Colon (tissue), 2 donors: Measurements from ENCODE around the gene TMEM138.

Experiments
- FAIRE-seq: peaks from 2 replicates; lab custom pipeline; 2012; peaks lifted over from hg19 to GRCh38; lab: Jason Lieb, UNC
- donor health status: control.
- donor health status: control.

The TMEM138 gene

DNA sequence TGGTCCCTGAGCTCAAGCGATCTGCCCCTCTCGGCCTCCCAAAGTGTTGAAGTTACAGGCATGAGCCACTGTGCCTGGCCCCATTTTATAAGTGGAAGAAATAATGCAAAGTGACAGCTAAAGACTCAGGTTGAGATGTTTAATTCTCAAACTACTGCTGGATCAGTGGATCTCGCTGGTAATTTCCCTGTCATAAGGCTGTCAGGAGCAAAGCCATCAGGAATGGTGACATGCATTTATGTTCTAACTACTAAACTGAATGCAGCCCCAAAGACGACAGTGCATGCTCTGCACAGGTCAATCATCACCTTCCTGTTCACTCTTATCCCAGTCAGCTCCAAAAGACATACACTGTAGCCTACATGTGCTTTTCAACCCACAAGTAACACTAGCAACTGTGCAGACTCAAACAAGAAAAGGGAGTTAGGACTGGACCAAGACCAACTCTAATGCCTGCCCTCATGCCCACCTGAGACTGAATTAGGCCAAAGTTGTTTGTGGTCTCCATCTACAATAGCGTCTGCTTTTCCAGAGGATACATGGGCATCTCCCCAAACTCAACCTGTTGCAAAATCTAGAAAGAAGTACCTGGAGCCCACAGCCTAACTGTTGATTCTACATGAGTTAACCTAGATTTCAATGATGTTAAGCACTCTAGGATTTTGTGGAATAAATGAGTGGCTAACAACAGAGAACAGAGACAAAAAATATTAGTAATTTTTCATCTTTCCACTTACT is 45.0 kb downstream of the TMEM138 start:
- no peak for FAIRE-seq

- FAIRE-seq: no peak
Measured at GRCh38 chr11:61411589-61411988, 49.4 kb downstream of the TMEM138 start.

DNA sequence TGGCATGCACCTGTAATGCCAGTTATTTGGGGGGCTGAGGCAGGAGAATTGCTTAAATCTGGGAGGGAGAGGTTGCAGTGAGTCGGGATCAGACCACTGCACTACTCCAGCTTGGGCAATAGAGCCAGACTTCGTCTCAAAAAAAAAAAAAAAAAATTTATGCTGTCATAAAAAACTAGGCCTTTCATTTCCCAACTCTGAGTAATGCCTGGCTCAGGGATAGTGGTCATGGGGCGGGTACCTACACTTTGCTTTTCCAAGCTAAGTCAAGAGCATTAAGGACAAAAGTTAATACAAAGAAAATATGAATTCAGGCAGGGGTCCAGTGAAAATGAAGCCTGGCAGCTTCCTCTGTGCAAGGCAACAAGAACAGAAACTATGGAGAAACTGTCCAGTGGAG is 51.3 kb downstream of the TMEM138 start:
- no peak for FAIRE-seq

DNA sequence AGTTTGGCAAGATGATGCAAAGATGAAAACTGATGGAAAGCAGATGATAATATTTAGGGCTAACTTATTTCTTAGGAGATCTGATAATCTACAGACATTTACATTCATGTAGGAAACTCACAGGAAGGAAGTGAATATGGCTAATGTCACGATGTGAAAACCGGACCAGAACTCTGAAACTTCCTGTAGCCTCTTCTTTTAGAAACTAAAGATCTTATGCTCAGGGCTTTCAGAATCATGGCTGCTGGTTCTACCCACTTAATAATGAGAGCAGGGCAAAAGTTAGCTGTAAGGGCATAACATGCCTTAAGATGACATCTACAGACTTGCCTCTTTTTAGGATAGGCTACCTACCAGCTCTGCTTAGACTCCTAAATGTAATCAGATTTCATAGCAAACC is 52.4 kb downstream of the TMEM138 start:
- FAIRE-seq: no peak

- no peak for FAIRE-seq
Measured at GRCh38 chr11:61415381-61415780, 53.2 kb downstream of the TMEM138 start.

GRCh38 chr11:61416941-61417340 is 54.8 kb downstream of the TMEM138 start:
- FAIRE-seq: no peak

- no peak for FAIRE-seq
Measured at GRCh38 chr11:61417670-61418069, 55.5 kb downstream of the TMEM138 start.

DNA sequence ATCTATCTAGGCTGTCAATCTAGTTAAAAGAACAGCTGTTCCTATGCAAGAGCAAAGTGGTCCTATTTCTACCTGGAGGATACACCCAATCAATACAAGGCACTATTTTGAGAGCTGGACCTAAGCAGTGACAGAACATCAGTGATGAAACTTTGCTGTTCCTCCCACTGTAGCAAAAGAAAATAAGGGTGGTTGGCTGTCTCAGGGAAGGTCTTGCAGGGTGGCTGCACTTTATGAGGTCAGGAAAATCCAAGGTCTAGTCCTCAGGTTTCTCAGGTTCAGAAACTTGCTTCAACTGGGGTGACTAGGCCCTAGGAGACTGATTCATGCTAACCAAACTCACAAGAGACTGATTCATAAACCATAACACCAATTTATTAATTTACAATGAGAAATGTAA is 56.0 kb downstream of the TMEM138 start:
- no peak for FAIRE-seq
